Adrenal gland (tissue), 5 donors: ENCODE data around the gene PSAPL1.

Experiments used
- POLR2A ChIP-seq, 2 donors: fragments of 450-650 bp; IDR thresholded peaks; one replicate each; pipeline ENCODE4 v1.6.1; 2017; ENCODE audit warnings: antibody characterized with exemption in 2 of 2, mild to moderate bottlenecking in 2 of 2, moderate library complexity in 1 of 2
- TF ChIP-seq, protein P1 (sequence below), 6 experiments: fragments of 450-650 bp in 4 of 6; fragments of 200-600 bp in 2 of 6; sonication (generic) in 1 of 6; IDR thresholded peaks; 1 replicate in 5 of 6; 2 replicates in 1 of 6; pipeline versions ENCODE4 v1.5.1 to v1.8.0; 2016 to 2021; ENCODE audit warnings: antibody characterized with exemption in 6 of 6, mild to moderate bottlenecking in 2 of 6, moderate library complexity in 1 of 6
- donor health status: DM: no; HTN: no; CAD: no.

DNA sequence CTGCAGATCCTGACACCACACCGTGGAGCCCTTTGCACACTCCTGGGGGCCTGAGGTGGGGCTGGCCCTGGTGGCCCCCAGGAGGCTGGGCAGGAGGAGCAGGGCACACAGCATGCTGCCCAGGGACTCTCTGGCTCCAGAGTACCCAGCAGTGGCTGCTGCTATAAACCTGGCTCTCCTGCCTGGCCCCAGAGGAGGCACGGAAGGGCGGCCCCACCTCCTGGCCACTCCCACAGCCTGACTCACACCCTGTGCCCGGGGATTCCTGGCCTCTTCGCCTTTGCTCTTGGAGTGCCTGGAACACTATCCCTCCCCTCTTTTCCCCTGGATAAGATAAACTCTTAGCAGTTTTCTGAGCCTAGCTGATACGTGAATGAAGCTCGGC lies at the start of gene PSAPL1:
- no peak for TF ChIP-seq POLR2A (IDR thresholded peaks at IDR 0.05)
- TF ChIP-seq, protein P1, sequence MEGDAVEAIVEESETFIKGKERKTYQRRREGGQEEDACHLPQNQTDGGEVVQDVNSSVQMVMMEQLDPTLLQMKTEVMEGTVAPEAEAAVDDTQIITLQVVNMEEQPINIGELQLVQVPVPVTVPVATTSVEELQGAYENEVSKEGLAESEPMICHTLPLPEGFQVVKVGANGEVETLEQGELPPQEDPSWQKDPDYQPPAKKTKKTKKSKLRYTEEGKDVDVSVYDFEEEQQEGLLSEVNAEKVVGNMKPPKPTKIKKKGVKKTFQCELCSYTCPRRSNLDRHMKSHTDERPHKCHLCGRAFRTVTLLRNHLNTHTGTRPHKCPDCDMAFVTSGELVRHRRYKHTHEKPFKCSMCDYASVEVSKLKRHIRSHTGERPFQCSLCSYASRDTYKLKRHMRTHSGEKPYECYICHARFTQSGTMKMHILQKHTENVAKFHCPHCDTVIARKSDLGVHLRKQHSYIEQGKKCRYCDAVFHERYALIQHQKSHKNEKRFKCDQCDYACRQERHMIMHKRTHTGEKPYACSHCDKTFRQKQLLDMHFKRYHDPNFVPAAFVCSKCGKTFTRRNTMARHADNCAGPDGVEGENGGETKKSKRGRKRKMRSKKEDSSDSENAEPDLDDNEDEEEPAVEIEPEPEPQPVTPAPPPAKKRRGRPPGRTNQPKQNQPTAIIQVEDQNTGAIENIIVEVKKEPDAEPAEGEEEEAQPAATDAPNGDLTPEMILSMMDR (IDR thresholded peaks at IDR 0.05) = no peak
